Stimulated activated CD4-positive, alpha-beta T cell treated with anti-CD3 and anti-CD28 coated beads, Interleukin-4, amount 100 ng/mL, for 24 hours (primary cell): Measurements from ENCODE around the gene KLHL2.
"Not testable (repeated sequence)": the region's sequence is repeated elsewhere in the genome, so short reads cannot be mapped to it uniquely, and the experiment has no call there.

Experiments
- DNase-seq: peaks from one replicate; pipeline ENCODE4 v3.0.0-alpha.2; 2020

The KLHL2 gene

DNA sequence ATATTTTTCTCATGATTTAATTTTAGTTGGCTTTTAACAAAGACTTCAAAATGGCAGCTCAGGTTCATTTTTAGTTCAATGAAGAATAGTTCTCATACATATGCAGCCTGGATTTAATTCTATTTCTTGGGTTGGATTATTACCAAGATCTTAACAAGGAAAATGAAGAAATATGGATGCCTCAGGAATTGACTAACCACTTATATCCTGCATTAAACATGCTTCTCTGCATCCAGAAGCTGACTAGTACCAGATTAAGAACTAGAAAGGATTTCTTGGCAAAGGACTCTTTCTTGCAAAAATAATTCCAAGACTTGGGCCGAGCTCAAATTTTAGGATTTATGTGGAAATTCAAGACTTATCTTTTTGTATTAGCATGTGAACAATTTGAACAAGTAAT is 5.6 kb upstream of the KLHL2 start:
- DNase-seq = no peak

DNA sequence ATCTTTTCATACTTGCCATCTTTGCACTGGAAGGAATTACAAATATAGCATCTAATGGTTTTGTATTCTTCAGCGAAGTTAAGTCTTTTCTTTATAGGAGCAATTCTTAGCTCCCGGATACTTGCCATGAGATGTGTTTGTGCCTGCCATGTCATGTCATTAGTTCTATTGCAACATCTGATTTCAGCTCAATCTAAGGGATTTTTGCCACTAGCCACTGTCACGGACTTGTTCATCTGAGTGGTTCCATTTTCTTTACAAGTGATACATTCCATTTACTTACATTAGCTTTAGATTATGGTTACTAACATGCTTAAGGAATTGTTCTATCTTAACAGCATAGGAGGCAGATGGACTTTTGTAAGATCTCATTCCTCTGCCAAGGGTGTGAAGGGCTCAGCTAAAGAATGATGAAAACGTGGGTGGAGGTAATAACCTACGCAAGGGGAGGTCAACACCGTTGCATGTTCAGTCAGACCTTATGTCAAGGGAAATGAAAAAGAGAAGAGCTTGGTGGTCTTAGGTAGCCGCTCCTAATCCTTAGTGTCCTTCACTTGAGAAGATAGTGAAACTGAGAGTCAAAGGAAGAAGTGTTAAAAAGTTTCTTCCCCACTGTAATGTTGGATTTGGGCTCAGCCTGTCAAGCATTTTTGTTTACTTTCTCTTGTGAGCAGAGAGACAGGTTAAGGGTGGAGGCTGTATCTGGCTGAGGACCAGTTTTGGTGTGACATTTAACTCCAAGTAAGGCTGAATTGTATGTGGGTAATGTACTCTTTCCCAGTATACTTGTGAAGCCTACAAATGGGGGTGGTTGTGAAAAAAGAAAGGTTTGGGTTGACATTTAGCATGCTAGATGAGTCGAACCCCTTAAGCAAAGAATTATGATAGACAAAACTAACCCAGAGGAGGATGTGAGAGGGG is 3.6 kb upstream of the KLHL2 start:
- DNase-seq = no peak

DNA sequence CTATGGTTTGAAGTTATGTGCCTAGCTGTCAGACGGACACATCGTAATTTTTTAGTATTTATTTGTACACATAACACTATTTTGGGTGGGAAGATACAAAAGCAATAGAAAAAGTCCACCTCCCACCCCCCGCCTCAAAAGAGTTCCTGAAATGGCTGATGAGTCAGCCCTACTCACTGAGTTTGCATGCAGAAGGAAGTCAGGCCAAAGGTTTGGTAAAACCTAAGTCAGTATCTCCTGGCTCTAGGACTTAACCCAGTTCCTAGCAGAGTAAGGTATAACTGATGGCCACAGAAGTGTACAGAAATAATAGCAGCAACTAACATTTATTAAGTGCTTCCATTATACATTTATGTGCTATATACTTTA is 2.9 kb upstream of the KLHL2 start:
- DNase-seq = peak; percentile 32

DNA sequence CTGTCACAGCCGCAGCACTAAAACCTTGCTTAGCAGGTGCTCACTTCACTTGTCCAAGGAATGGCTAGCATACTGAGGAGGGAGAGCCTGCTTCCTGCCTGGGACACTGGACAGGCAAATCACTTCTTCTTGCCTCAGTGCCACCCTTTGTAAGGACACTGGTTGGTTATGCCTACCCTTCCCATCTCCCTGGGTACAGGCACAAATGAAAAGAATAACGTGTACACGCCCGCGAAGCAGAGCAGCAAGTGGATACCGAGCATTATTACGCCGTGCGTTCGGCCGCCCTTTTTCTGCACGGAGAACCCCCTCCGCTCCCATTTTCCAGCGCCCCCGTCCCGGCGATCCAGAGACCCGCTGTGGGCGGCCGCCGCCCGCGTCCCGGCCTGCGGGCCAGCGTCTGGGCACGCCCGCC is 338 bp upstream of the KLHL2 start:
- DNase-seq = no peak

DNA sequence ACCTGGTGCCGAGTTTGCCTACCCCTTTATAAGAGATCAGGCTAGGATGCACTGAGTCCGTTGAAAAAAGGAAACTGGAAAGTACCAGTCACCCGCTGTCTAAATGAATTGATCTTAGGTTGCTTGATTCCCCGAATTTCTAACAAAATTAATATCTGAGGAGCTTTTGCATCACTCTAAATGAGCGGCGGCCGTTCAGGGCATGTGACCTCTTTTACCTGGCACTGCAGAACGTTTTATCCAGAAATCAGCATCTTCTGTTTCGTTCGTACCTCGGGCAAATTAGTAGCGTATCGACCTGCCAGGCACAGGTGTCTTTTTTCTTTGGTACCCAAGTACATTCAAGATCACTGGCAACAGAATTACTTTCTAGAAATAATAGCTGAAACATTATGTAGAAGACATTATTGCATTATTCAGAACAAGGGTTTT is 876 bp downstream of the KLHL2 start:
- DNase-seq = no peak

DNA sequence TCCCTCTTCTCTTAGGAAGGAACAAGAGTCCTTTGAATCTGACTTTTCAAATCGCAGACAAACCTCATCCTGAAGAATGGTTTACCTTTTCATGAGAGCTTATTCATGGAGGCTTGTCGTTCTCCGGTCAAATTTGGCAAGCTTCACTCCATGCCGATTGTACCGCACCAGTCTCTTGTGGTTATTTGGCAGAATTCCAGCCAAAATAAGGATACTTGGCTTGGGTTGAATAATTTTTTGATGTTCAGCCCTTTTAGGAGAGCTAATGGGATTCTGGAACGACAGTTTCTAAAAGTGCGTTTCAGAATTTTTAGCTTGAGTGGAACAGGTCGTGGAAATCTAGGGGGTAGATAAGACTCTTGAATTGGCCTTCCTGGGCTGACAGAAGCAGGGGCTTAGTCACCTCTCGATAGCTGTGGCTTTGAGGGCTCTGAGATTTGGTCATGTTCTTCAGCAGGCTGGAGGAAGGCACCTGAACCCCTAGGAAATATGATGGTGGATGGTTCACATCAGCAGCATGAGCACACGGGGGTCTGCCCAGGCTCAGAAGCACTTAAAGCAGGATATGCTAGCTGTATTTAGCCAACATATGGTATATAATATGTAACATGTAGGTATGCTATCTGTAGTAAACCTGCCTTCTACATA is 1.5 kb downstream of the KLHL2 start:
- peak; percentile 12 for DNase-seq

DNA sequence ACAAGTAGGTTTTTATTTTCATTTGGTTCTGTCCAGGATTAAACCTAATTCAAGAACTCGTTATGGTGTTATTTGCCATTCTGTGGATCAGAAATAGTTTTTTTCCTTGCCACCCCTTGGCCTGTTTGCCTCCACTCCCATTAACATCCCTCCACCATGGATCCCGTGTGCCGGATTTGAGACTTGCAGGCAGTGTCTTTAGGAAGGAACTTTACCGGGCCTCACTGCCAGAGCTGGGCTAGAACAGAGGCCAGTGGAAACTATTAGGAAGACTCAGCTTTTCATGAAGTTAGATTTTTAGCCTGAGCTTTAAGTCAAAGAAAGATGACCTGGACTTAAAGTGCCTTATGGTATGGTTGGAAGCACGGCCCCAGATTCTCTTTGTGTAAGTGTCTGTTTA is 2.4 kb downstream of the KLHL2 start:
- no peak for DNase-seq

DNA sequence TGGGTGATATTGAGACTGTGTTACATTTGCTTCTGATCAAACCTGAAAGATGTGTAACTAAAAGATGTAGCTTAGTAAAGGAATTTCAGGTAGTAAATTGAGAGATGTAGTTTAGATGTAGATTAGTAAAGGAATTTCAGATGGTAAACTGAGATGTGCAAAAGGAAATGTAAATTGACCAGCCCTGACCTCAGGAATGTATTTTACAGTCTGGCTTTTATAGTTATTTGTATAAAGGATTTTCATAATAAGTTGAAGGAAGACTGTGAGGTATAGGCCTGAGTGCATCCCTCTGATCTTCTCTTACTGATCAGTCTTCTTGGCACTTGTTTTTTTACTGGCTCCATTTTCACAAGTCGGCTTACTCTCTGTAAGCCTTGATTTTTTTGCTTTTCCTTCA is 3.2 kb downstream of the KLHL2 start:
- DNase-seq = no peak

DNA sequence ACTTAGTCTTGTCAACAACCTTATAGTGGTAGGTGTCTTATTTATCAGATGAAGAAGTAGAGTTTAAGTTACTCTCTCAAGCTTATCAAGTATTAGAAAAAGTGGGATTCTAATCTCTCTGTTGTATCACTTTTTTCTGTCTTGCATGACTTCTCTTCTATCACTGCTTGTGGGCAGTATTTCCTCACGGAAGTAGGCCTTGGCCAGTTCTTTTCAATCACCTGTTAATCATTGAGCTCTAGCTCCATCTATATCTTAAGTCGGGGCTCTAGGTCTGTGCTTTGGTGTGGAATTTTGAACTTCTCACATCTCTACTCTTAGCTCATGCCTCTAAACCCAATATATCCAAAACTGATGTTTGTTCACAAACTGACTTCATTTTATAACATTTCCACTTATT is 5.3 kb downstream of the KLHL2 start:
- DNase-seq = not testable (repeated sequence)

DNA sequence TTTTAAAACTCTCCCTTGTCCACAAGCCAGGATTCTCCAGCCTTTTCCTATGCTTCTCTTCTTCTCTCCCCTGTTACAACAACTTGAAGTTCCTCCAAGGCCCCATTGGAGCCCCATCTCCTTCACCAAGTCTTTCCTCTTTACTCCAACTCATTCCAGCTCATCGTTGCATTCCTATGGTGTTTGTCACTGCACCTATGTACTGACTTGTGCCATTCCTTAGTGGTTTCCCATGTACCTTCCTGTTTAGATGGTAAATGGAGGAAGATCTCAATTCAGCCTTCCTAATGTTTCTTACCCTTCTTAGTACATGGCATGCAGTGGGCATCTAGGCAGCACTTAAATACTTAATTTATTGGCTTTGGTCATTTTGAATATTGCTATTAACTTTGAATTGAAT is 6.0 kb downstream of the KLHL2 start:
- DNase-seq = not testable (repeated sequence)

DNA sequence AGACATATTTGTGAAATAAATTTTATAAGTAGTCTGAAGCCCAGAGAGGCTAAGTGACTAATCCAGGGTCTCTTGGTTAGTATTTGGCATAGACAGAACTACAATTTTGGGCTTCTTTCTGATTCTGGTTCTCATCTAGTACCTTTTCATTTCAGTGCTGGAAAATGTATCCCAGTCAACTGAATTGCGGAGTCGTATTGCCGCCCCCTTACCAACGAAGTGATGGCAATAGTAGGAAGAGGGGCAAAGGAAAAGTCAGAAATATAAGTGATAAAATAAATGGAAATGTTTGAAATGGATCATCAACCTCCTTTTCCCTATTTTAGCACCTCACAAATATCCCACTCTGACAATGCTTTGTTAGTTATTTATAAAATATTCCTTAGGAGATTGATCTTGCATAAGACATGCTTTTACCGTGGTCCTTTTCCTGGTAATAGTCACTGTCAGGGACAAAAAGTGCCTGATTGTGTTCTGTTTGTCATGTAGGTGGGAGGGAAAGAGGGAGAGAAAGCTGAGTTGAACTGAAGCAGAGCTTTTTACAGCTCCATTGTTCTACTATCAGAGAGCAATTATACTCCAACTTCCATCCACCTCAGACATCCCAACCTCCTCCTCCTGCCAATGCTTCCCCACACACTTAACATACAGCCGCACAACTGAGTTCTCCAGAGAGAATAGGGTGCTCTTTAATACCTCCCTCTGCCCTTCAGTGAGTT is 6.8 kb downstream of the KLHL2 start:
- DNase-seq = not testable (repeated sequence)

DNA sequence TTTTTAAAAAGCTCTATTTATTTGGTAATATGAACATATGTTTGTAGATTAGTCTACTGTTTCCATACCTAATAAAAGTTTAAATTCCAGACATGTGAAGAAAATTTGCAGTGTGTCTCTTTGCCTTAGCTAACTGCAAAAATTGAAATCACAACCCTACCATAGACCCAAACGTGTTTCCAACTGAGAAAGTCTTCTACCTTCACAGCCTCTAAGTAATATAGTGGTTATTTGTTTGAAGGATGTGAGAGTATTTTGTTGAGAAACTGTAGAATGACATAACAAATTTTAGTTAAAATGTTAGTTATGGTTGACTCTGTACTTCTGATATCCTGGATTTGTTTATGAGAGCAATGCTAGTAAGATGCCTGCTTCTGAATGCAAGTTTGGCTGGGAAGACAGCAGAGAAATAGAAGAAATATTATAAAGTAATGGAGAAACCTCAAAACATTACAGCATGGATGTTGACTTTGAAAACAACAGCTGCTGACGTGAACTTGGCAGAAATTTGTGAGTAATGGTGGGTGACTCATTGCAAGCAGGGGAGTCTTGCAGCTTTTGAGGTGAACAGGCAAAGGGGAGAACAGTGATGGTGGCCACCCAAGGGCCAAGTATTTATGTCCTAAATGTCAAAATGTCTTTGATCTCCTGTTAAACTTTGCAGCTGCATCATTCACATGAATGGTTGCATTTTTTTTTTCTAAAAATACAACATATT is 7.8 kb downstream of the KLHL2 start:
- DNase-seq = peak; percentile 55

DNA sequence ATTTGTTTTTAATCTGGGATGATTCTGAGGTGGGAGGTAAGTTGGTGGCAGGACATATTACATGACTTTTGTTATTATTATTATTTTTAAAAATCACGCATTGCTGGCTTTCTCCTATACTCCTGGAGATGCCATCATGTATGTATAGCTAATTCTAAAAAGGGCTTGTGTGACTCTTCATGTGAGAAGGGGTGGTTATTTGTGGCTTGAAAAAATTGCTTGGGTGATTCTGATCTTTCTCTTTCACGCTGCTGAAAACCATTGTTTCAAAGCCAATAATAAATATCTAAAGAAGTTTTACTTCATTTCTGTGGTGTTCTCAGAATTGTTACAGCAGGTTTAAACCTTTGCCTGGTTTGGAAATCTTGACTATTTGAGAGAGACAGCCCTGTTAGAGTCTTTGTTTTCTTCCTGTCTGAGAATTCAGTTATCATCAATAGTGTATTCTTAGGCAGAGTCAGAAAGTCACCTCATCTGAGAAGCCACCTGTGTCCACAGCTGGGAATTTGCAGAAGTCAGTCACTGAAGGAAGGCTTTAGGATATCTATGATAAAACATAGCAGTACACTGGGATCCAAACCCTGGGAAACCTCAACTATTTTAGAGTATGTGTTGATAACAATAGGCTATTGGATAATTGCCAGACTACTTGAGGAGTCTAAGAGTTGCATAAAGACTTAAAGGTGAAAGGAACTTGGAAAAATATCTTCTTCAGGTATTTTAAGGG is 8.6 kb downstream of the KLHL2 start:
- DNase-seq = not testable (repeated sequence)

DNA sequence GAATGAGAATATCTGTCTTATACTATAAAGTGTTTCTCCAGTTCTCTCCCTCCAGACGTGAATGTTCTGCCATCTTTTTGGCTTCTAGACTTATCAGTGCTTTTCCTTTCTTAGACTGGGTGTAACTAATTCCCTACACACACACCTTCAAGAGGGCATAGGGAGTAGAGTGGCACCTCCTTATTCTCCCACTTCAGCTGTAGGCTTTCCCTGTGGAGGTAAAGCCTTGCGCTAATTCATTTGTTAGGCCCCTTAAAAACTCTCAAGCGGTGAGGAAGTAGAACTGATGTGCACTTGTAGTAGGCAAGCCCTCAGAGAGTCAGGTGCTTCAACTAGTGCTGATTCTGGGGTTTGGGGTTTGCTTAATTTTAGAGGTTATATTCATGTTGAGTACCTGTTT is 10.0 kb downstream of the KLHL2 start:
- DNase-seq = no peak

DNA sequence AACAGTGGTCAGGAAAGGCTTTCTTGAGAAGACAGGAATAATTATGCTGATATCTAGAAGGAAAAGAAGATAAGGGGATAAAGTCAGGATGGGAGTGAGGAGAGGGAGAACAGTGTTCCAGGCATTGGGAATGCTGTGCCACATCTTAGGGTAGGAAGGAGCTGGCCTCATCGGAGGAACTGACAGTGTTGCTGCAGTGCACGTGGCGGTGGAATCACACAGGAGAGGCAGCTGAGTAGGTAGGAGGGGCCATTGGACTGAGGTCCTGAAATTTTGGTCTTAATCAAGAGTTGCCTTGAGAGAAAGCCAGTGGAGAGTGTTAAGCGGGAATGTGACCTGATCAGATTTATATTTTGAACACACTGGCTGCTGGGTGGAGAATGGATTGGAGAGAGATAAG is 13.9 kb downstream of the KLHL2 start:
- DNase-seq = not testable (repeated sequence)

DNA sequence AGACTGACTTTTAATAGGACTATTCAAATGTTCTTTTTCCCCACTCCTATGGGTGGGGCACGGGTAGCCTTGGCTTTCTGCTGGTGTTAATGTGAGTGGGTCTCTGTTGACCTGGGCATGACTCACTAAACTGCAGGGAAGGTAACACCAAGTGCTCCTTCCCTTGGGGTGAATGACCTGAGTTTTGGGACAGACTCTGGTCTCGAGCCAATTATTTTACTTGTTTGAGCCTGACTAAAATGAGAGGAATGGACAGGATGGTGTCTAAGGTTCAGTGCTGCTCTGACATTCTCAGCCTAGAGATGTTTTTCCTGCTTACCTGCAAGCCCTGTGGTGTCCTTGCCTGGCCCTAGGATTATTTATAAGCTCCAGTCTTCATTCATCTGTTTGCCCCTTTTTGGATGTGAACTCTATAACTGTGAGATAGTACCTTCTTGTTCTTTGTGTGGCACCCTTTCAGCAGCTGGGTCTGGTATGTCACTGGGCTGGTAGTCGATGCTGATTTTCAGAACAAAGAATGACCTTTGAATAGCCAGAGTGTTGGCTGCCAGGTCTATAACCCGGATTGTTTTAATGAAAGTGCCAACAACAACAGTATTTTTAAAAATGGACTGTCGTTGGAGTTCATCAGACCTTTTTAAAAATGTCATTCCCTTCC is 14.8 kb downstream of the KLHL2 start:
- not testable (repeated sequence) for DNase-seq

DNA sequence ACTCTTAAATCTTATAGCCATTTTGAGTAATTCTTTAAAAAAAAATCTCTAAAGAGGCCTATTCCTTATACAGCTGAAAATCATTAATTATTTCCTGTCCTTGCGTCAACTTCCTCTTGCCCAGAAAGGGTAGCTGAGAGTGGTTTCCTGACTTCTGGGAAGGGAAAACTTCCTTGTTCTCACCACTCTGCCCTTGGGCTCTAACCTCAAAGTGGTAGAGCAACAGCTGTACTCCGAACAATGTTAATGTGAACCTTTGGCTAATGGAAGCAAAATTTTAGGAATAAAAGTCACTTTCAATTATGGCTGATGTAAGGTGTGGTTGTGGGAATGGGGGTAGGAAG is 15.3 kb downstream of the KLHL2 start:
- no peak for DNase-seq

DNA sequence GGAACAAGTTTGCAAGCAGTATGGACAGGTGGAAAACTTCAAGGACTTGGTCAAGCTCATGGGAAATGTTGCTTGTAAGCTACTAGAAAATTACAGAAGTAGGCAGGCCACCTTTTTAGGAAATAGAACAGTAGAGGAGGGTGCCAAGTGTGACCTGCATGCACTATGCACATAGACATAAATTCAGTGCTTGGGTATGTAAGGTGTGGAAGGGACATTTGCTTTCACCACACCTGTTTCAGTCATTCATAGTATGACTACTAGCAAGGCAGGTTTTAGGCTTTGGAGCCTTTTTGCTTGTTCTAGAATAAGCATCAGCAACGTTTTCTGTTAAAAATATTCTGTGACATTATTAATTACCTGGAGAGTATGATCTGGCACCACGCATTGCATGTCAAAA is 20.0 kb downstream of the KLHL2 start:
- not testable (repeated sequence) for DNase-seq

DNA sequence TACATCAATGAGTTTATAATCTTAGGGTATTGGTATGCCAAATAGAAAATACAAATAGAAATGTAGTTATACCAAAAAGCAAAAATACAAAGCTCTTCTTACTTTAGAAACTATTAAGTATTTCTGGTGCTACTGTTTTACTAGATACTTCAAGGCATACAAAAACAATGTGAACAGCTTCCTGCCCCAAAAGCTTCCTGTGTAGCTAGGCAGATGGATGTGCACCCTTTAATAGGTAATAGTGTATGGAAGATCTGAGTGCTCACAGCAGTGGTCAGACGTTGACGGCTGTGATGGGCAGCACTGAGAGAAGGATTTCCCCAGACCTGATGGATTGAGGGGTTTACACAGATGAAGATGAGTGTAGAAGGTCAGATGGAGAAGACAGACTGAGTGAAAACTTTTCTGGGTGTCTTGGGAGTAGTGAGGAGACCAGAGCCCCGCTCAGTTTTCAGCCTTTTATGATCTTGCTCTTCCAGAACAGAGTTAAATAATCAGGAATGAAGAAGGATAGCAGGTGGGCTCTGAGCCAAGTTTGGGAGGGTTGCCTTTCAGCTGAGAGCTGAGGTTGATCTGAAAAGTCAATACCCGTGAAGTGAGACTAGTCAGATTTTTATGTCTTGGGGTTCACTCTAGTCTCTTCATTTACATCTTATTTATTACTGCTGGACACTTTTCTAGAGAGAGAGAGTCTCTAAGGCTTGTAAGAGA is 22.3 kb downstream of the KLHL2 start:
- DNase-seq = not testable (repeated sequence)

DNA sequence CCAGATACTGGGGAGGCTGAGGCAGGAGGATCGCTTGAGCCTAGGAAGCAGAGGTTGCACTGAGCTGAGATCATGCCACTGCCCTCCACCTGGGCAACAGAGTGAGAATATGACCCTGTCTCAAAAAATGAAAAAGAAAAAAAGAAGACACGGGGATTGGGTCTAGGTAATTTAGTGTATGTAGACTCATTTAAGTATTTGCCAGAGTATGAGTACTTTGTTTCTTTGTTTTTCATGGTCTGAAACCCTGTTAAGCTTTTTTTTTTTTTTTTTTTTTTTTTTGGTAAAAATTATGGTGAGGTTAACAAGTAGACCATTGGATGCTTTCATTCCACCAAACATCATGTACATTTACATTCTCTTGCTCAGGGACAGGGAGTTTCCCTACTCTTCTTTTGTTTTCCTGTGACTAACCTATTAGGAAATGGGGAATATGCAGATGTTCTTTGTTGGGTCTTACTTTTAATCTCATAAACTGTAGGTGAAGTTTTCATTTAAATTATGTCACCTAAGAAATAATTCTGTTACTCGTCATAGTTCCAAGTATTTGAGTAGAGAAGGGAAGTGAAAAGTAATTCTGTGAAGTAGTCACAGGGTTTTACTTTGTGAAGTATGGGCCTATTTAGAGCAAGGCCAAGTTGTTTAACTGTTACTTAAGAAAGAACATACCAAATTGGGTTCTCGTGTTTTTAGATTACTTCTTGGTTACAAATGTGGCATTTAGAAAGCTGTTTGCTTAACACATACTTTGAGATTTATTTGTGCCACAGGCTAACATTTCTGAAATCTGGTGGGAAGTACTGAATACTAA is 25.5 kb downstream of the KLHL2 start:
- DNase-seq = not testable (repeated sequence)
